22Rv1 (cell line): ENCODE measurements around the gene BMERB1.
"Not testable (repeated sequence)": the region's sequence is repeated elsewhere in the genome, so short reads cannot be mapped to it uniquely, and the experiment has no call there.

Experiments used
- H3K27ac ChIP-seq: fragments of 450-650 bp; 2 replicates; pipeline ENCODE4 v1.5.1; 2017
- CTCF ChIP-seq: fragments of 450-650 bp; IDR thresholded peaks from 2 replicates; pipeline ENCODE4 v1.5.1; 2017; ENCODE audit warnings: mild to moderate bottlenecking
- ZFX ChIP-seq: fragments of 450-650 bp; IDR thresholded peaks from 2 replicates; pipeline ENCODE4 v1.6.1; 2017; ENCODE audit warnings: antibody characterized with exemption, borderline replicate concordance

The BMERB1 gene

GRCh38 chr16:15401972-15402371, 32.4 kb upstream of the BMERB1 start:
- TF ChIP-seq ZFX (no peak), CTCF (no peak)
- no peak overlapping the region for H3K27ac ChIP-seq

- TF ChIP-seq CTCF (no peak), ZFX (no peak)
- H3K27ac ChIP-seq = no peak overlapping the region
Observed at GRCh38 chr16:15403392-15403995, 30.9 kb upstream of the BMERB1 start.

- H3K27ac ChIP-seq = not testable (repeated sequence)
Observed at GRCh38 chr16:15404091-15404490, 30.3 kb upstream of the BMERB1 start.

GRCh38 chr16:15404792-15405191, 29.6 kb upstream of the BMERB1 start:
- TF ChIP-seq ZFX (no peak), CTCF (no peak)
- H3K27ac ChIP-seq = no peak overlapping the region

- not testable (repeated sequence) for H3K27ac ChIP-seq
Observed at GRCh38 chr16:15407756-15408155, 26.6 kb upstream of the BMERB1 start.

GRCh38 chr16:15409476-15409875, 24.9 kb upstream of the BMERB1 start:
- H3K27ac ChIP-seq = not testable (repeated sequence)

GRCh38 chr16:15415511-15415985, 18.8 kb upstream of the BMERB1 start:
- TF ChIP-seq ZFX (no peak), CTCF (no peak)
- H3K27ac ChIP-seq = no peak overlapping the region

- TF ChIP-seq ZFX = no peak
- no peak for TF ChIP-seq CTCF
- no peak overlapping the region for H3K27ac ChIP-seq
Observed at GRCh38 chr16:15417197-15417596, 17.2 kb upstream of the BMERB1 start.

- TF ChIP-seq ZFX (no peak), CTCF (no peak)
- no peak overlapping the region for H3K27ac ChIP-seq
Observed at GRCh38 chr16:15418206-15418605, 16.2 kb upstream of the BMERB1 start.

- not testable (repeated sequence) for H3K27ac ChIP-seq
Observed at GRCh38 chr16:15421696-15422095, 12.7 kb upstream of the BMERB1 start.
